ENCODE data around the gene PKNOX2.

Gene PKNOX2

DNA sequence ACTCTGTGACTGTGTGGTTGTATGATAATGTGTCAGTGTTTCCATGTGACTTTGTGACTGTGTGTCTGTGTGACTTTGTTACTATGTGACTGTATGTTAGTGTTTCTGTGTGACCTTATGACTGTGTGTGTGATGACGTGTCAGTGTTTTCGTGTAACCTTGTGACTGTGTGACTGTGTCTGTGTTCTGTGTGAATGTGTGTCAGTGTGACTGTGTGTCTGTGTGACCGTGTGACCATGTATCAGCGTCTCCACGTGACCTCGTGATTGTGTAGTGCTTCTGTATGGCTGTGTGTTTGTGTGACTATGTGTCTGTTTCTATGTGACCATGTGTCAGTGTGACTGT, 9.5 kb upstream of the PKNOX2 start:
- no peak for DNase-seq

DNA sequence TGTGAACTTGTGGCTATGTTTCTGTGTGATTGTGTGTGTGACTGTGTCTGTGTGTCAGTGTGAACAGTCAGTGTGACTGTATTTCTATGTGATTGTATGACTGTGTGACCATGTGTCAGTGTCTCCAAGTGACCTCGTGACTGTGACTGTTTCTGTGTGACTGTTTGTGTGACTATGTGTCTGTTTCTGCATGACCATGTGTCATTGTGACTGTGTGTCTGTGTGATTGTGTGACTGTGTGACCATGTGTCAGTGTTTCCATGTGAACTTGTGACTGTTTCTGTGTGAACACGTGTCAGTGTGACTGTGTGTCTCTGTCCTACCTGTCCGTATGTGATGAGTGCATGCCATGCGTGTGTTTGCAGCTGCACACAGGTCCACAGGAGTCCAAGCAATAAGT, 8.8 kb upstream of the PKNOX2 start:
- no peak for DNase-seq

DNA sequence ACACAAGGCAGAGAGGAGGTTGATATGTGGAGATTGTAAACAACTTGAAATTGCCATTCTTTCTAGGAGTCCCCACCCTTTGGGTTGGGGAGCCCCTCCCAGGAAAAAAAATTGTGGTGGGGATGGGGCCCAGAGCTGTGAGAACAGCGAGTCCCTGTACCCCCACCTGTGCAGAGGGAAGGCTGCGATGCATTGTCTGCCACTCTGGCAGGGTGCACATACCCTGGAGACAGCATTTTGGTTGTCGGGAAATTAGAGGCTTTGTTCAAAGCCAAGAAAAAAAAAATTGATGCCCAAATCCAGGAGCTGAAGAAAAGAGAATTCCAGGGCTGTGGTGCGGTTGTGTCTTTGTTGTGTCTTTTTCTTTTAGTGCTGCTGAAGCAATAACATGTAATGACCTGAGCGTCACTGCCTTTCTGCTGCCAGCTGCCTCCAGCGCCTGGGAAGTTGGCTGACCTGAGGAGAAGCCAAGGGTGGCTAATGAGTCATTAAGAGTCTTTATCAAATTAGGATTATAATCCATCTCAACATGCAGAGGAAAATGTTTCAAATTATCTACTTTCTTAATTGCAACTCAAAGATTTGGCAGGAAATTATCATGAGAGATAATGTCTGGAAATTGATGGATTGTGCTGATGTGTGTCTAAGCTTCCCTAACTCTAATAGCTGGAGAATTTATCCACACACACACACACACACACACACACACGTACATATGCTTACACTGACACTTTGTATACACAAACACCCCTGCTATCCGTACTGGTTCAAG, 8.0 kb upstream of the PKNOX2 start:
- no peak for DNase-seq

DNA sequence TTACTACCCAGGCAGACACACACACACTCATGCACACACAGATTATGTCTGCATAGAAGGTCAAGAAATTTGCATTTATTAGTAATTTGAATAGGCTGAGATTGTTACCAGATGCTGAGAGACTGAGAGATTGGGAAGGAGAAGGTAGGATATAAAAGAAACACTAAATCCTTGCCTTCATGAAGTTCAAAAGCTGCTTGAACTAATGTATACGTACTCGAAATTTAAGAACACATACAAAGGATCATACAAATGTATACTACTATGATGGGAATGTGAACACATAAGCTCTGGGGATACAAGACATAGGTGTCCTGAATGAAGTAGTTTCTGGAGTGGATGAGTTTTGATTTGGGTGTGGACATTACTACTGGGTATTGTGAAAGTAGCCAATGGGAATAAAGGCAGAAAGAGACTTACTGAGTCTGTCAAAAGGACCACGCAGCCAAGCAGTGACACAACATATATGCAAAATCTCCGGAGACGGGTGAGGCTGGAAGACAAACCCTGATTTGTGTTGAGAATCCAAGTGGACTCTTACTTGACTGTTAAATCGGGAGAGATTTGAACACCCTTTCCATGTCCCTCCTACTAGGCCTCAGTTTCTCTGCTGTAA, 7.3 kb upstream of the PKNOX2 start:
- DNase-seq = no peak

DNA sequence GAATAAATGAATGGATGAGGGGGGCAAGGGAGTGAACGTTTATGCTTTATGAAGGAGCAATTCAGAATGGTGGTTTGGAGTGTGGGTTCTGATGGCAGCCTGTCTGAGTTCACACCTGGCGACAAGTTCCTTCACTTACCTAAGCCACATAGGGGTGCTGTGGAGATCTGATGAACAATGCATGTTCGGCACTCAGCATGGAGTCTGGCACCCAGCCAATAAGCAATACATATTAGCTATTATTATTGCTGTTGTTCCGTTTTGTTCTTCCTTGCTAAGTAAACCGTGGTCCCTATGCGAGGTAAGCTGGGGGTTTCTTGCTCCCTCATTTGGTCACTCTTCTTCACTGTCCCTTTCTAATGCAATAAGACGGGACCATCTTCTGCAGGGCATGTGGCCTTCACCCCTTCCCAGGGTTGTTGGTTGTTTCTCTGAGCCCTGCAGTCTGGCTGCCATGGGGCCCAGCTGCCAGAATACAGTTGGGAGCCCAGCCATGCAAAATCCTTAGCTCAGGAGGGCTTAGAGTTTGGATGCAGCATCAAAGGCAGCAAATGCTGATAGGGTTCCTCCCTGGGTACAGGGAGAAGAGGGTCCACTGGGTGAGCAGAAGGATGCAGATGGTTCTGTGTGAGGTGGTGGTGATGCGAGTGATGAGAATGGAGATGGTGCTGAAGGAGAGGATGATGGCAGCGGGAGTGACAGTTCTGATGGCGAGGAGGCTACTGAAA, 6.4 kb upstream of the PKNOX2 start:
- DNase-seq = no peak

DNA sequence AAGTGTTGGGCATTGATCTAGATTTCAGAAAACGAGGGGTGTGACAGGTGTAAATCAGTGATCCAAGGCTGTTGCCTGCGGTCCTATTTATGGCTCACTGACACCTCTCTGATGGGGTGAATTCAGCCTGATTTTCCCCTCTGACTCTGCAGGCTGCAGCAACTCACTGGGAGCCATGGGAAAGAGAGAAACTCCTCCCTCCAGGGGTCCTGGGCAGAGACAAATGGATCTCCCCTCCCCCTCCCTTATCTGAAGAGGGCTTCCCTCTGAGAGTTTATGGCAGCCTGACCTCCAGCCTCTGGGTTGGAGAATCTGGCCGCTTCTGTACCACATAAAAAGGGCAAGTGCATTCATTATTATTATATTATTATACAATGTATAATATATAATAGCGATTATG, 1.8 kb upstream of the PKNOX2 start:
- no peak for DNase-seq

DNA sequence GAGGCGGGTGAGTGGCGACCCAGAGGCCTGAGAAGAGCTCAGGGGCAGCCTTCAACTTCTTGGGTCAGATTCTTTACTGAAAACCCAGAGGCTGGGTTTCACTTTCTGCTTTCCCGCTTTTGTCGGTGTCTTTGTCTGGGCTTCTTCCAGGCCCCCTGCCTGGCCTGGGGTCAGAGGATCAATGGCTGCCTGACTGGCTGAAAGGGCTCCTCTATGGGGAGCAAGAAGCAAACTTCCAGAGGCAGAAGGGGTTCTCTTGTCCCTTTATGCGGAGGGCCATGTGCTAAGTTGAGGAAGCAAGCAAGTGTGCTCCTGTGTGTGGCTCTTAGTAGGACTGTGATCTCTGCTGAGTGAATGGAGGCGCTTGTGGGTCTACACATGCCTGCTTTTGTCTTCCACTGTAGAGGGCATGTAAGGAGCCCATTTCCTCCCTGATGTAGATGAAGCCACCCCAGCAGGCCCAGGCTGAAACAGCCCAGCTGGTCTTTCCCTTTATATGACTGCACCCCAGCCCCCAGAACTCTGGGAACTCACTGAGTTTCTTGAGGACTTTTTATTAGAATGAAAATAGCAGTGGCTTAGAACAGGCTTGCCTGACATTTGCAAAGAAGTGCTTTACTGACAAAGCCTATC, 1.0 kb upstream of the PKNOX2 start:
- no peak for DNase-seq

DNA sequence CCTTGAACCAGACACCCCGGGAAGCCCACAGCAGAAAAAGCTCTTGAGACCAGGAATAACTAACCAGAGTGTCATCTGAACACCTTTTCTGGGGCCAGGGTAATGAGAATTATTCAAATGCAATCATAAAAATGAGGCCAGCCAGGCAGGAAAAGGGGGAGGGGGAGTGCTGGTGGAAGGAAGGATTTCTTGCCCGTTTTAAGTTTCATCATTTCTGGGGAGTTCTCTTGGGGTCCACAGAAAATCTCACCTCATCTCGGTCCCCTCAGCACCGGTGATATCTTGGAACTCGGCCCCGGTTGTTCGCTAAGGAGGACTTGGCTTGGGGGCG, 495 bp upstream of the PKNOX2 start:
- no peak for DNase-seq

DNA sequence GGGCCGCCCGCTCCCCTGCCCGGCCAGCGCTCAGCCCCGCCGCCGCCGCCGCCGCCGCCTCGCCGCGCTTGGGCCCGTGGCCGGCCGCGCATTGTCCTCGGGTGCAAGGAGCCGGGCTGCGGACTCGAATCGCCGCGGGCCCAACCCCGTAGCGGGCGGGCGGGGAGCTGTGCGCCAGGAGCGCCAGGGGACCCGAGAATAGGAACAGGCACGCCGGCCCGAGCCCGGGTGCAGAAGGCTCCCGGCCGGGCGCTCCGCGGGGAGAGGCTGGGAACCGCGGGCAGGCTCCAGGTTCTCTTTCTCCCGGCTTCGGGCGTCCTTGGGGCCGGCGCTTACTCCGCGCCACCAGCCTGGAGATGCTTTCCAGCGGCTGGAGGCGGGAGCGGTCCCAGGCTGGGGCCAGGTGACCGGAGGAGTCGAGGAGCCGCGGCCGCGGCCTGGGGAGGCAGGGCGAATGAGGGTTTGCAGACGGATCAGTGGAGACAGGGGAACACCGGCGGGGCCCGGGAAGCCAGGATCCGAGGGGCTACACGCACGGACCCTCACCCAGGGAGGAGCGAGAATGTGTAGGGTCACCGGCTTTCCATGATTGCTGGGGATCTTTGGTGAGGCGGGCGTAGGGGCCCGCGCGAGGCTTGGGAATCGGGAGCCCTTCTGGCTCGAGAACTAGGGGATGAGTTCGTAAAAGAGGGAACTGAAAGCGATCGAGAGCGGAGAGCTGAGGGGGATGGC, 726 bp downstream of the PKNOX2 start:
- no peak for DNase-seq

DNA sequence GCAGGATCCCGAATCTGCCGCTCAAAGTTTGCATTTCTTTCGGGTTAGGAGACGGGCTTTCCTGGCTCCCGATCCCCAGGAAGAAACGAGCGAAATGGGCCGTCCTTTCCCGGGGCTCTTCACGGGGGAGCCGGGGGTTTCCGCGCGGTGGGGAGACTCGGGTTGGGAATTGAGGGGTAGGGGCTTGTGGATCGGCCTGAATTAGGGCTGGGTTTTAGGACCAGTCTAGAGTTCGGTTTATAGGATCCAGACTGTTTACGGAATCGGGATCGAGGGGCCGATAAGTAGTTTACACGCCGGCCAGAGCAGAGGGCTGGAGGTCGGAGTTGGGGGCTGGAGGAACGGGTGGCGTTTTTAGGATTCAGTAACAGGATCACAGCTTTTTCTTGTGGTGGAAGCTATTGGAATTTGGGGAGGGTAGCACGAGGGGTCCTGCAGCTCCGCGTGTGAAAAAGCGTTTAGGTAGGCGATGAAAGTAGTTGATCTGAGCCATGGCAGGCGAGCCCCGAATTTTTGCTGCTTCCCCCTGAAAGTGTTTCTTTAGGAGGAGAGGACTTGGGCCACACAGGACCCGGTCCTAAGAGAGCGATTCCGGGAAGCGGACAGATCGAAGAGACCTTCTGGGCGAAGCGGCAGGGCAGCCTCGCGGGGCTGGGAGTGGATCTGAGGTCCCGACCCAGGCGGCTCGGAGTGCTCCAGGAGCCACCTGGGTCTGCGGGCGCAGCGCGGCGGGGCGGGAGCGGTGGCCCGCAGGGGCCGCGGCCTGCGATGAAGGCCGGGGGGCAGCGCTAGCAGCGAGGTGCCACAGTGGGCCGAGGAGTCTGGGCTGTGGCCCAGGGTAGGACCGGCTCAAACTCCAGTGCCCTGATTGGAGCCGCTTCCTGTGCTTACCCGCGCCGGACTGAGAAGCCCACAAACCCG, 1.6 kb downstream of the PKNOX2 start:
- no peak for DNase-seq

DNA sequence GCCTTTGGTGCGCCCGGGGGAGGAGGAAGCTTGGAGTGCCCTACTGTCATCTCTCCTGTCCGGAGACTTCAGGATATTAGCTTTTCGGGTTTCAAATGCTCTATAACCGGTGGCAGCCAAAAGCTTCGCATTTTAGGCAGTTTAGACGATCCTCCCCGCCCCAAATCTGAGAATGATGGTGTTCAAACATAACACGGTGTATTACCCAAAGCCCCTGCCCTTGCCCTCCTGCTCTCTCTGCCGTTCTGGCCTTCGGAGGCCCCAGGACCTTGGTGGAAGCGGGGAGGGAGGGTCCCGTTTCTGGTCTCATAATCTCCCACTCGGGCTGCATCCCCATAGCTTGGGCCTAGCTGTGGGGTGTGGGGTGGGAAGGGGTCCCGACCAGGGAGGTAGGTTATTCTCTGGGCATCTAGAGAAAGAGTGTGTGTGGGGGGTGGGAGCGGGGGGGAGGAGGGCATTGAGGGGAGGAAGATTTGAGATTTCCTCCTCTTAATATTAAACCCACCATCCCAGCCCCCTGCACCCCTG, 2.3 kb downstream of the PKNOX2 start:
- no peak for DNase-seq

DNA sequence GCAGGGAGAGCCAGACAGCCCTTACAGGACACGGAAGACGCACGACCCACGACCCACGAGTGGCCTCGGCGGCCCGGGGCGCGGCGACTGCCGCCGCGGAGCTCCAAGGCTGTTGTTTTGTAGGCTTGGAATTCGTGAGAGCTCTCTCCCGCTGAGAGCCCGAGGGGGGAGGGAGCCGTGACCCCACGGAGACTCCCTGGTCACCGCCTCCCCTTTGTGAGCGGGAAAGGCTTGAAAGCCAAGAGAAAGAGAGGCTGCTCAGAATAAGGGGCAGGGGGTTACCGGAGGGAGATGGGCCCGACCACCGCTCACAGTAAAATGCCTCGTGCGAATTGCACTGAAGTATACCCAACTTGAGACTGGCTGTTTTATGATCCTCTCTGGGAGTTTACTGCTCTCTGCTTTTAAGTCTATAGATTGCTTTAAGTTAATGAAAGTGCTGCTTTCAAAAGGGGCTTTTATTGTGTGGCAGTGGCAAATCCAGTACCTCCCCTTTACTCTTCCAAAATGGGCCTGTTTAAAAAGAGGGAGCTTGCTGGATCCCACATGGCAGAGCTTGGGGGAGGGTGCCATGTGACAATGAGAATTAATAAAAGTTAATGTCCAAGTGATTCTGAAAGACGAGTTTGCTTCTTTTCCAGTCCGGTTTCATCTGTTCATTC, 2.9 kb downstream of the PKNOX2 start:
- DNase-seq = no peak

DNA sequence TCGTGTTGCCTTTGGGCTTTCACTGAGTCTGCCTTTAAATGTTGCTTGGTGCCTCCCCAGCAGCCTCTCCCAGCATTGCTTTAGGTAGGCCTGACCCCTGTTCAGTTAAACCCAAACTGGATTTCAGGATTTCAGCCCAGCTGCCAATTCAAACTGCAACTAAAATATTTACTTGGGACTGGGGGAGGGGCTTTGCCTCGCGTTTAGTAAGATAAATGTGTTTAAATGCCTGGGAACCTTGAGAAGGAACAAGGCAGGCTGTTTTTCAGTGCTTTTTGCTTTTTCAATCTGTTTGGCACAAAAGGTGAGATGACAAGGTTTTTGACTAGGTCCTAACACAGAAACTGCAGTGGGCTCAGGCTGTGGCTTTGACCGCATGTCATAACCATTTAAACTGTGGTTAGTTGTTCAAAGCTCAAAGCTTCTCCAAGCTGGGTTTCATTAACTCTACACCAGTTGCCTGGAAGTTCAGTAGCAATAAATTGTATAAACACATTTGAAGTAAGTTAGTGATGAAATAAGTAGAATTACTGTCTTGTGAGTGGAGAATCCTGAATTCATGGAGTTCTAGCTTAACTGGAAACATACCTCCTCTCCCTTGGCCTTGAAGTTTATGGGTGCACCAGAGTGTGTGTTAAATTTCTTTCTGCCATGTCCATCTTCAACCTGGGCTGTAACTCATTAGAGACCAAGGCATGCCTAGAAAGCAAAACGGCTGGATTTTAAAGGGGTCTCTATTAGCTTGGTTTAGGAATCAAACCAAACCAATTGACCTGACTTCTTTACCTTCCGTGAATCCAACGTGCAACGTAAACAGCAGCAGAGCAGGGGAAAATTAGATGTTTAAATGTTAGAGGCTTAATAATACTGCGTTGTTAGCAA, 3.6 kb downstream of the PKNOX2 start:
- DNase-seq = no peak

DNA sequence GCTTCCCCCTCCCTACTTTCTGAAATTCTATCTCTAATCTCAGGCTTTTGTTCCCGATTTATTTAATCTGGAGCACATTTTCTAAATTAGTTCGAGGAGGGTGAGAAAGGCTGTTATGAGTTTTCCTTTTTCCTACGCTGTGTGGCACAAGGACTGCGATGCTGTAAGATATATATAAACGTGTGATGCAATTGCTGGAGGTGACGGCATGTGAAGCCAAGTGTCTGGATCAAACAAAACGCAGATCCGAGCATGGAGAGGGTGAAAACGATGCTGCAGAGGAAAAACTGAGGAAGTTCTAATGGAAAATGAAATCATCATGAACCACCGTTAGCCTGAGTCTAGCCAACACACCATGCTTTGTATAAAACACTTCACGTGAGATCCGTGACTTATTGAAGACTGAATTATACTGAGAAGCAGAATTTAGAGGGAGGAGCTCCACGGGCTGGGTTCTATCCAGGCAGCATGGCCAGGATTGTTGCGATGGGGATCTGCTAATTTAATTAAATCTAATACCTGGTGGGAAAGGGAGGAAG, 4.4 kb downstream of the PKNOX2 start:
- no peak for DNase-seq

DNA sequence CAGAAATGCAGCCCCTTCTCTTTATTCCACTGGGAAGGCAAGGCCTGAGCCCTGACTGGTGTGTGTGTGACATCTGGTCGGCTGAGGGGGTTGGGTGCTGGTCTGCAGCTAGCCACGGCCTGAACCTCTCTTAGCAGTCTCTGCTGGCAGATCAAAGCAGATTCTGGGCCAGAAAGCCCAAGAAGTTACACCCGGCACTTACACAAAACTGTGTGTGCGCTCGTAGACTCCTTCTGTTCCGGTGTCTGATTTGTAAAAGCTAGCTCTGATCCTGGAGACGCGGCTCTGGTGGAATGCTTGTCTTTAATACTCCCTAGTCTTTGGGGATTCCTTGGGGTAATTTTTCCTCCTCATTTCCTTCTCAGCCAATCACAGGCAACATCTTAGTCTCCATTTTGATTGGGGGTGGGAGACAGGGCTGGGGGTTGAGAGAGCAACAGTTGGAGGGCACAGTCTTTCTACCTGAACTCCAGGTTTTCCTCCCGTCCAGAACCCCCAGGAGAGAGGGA, 5.5 kb downstream of the PKNOX2 start:
- DNase-seq = no peak

DNA sequence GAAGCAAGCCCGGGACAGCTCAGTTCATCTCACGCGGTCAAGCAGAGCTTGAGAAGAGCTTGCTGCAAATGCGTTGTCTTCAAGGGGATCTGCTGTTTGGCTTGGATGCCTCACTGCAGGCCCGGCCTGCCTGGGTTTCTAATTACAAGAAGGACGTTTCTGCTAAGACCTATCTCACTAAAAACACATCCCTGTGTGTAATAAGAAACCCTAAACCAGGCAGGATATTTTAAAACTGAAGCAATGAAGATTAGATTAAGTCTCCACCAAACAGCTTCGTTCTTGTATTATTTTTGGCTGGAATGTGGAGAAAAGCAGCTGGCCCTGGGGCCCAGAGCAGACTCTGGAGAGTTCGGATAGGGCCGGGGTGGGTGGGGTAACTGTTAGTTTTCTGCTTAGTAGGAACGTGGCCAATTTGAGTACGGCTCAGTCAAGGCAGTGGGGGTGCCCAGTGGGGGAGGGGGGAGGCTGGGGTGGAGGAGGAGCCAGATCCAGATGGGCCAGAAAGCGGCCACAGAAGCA, 6.0 kb downstream of the PKNOX2 start:
- DNase-seq = no peak

DNA sequence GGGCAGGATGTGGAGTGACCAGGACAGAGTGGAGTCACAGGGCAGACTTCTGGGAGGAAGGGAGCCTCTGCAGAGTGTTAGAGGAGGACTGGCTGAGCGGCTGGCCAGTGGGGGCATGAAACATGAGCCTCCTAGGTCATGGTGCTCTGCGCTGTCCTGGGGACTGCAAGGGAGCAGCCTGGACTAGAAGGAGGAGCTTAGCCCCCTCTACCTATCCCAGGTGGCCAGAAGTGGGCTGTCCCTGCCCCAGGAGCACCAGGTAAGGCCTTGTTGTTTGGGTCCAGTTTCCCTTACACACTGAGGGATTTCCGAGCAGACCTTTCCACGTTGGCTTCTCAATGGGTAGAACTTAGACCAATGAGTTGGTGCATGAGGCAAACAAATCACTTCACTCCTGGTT, 7.4 kb downstream of the PKNOX2 start:
- DNase-seq = no peak

DNA sequence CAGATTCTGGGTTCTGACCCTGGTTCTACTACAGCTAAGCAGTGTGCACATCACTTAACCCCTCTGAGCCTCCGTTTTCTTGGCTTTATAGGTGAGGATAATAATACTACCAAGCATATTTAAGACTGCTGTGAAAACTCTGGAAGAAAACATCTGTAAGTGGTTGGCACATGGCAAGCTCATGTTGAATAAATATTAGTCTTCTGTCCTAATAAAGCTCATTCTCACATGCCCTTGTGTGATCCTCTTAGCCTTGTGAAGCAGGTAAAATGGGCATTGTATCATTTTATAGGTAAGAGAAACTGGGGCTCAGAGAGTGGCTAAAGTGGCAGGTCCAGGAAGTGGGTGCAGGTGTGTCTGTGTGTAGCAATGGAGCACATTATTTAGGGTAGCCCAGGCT, 8.5 kb downstream of the PKNOX2 start:
- DNase-seq = no peak

DNA sequence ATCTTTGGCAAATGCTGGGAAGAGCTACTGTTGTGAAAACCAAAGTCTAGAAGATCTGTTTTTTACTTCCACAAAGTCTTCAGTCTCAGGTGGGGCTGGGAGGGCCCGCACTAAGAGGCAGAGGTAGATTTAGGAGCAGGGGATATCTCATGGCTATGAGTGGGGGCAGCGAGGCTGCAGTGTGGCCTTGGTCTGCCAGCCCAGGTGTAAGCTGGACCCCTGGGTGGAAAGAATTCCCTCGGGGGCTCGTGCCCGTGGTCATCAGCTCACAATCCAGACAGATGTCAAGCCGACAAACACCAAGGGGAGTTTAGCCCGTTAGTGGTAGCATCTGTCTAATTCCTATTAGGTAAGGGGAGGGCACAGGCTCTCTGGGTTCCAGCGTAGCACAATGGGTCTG, 9.0 kb downstream of the PKNOX2 start:
- DNase-seq = no peak

DNA sequence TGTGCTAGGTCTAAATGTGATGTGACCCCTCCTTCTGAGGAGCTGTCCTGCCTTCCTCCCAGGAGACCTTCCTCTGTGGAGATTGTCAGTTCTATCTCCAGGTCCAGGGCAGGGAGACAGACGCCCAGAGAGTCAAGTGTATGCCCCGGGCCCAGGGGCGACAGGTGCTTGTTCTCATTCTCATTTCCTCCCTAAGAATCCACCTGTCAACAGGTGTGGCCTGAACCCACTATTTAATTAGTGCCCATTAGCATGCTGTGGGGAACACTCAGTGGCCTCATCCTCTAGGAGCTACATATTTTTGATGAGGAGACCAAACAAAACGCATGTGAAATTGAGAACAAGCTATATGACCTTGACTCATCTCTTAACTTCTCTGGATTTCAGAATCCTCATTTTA, 9.5 kb downstream of the PKNOX2 start:
- DNase-seq = no peak
